Esophagus muscularis mucosa (tissue), 4 donors: Measurements from ENCODE around the gene NTRK2. TPM values are rescaled to one million over a fixed set of nuclear protein-coding genes. Genes with fewer than 3 reads are reported as not detected.

Experiments used
- DNase-seq: peaks from one replicate; pipeline ENCODE4 v3.0.0-alpha.2; 2017; ENCODE audit errors: extremely low spot score
- H3K27ac ChIP-seq, 4 donors: fragments of 200-600 bp; sonication (generic); replicated peaks in 1 of 4; 1 replicate in 3 of 4; 2 replicates in 1 of 4; pipeline ENCODE4 v1.5.1; 2016 to 2019; ENCODE audit warnings: mild to moderate bottlenecking in 1 of 4
- H3K27me3 ChIP-seq, 4 donors: fragments of 200-600 bp; sonication (generic); one replicate each; pipeline versions ENCODE4 v1.5.1 to v1.6.0; 2016 to 2019
- H3K36me3 ChIP-seq, 4 donors: fragments of 200-600 bp; sonication (generic); one replicate each; pipeline ENCODE4 v1.5.1; 2016 to 2019
- H3K4me1 ChIP-seq, 4 donors: fragments of 200-600 bp; sonication (generic); one replicate each; pipeline ENCODE4 v1.5.1; 2016 to 2019
- H3K4me3 ChIP-seq, 4 donors: fragments of 200-600 bp; sonication (generic); 1 replicate in 2 of 4; 2 replicates in 2 of 4; pipeline ENCODE4 v1.5.1; 2016 to 2019; ENCODE audit warnings: mild to moderate bottlenecking in 4 of 4, moderate library complexity in 1 of 4
- H3K9me3 ChIP-seq, 4 donors: fragments of 200-600 bp; sonication (generic); 1 replicate in 3 of 4; 2 replicates in 1 of 4; pipeline ENCODE4 v1.5.1; 2016 to 2019
- EP300 ChIP-seq: sonication (generic); formaldehyde crosslinking; IDR thresholded peaks from one replicate; pipeline ENCODE4 v1.6.1; 2017; ENCODE audit warnings: antibody characterized with exemption
- POLR2A ChIP-seq: fragments of 450-650 bp; IDR thresholded peaks from one replicate; pipeline ENCODE4 v1.6.1; 2017; ENCODE audit warnings: antibody characterized with exemption, moderate library complexity, mild to moderate bottlenecking, low read depth
- POLR2AphosphoS5 ChIP-seq, 2 donors: sonication (generic); formaldehyde crosslinking; IDR thresholded peaks; one replicate each; pipeline ENCODE4 v1.6.1; 2017; ENCODE audit warnings: antibody characterized with exemption in 2 of 2
- WGBS: methylation state at CpG from one replicate; pipeline ENCODE4 v1.1.5; 2018; 5-methylcytosine and 5-hydroxymethylcytosine counted together
- intact Hi-C: fragments of 100-400 bp; cut with DNase I; formaldehyde crosslinking; loops from one replicate; pipeline ENCODE4 v1.15.1; 2023
- total RNA-seq, 4 donors: library from RNA; depleted of rRNA; stranded (reverse); fragments of >200 nt; gene quantifications; one replicate each; pipeline versions ENCODE4 v1.1.0 to v1.2.1, GENCODE V29; 2016
- TF ChIP-seq, protein P1 (sequence below), 3 experiments: fragments of 200-600 bp in 2 of 3; fragments of 450-650 bp in 1 of 3; sonication (generic) in 2 of 3; IDR thresholded peaks; one replicate each; pipeline ENCODE4 v1.5.1; 2017 to 2019; ENCODE audit warnings: antibody characterized with exemption in 3 of 3, mild to moderate bottlenecking in 2 of 3, moderate library complexity in 1 of 3

Gene NTRK2
- total RNA-seq, 4 donors from 2014 or later, result 1.2 to 6.3 (median 5.5) TPM

DNA sequence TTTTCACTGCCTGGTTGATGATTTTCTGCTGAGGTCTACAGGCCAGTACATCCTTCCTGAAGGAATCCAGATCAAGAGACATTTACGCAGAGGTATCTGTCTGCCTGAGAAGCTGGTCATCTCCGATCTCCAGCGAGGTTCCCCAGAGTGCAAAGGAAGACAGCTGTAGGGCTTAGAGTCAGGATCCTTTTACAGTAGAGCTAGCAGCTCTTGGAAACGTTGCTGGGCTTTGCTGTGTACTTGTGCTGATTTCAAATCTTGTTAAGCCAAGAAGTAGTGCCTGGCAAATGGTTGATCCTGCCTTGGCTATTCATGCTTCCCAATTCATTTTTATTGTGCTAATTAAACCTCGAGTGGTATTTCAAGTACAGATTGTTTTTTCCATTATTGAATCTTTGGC is 48.9 kb downstream of the NTRK2 start:
- TF ChIP-seq POLR2A (no peak), EP300 (no peak), POLR2AphosphoS5 (IDR thresholded peaks at IDR 0.05) (no peak)
- TF ChIP-seq, protein P1, sequence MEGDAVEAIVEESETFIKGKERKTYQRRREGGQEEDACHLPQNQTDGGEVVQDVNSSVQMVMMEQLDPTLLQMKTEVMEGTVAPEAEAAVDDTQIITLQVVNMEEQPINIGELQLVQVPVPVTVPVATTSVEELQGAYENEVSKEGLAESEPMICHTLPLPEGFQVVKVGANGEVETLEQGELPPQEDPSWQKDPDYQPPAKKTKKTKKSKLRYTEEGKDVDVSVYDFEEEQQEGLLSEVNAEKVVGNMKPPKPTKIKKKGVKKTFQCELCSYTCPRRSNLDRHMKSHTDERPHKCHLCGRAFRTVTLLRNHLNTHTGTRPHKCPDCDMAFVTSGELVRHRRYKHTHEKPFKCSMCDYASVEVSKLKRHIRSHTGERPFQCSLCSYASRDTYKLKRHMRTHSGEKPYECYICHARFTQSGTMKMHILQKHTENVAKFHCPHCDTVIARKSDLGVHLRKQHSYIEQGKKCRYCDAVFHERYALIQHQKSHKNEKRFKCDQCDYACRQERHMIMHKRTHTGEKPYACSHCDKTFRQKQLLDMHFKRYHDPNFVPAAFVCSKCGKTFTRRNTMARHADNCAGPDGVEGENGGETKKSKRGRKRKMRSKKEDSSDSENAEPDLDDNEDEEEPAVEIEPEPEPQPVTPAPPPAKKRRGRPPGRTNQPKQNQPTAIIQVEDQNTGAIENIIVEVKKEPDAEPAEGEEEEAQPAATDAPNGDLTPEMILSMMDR (IDR thresholded peaks at IDR 0.05), result no peak
- no peaks in the 10 kb centered on the region for H3K36me3 ChIP-seq
- H3K9me3 ChIP-seq, result no peaks in the 10 kb centered on the region
- H3K27me3 ChIP-seq, result no peaks in the 10 kb centered on the region
- intact Hi-C loops, result no loop called here
- no peak overlapping the region for H3K4me3 ChIP-seq
- H3K4me1 ChIP-seq, result no peaks in the 10 kb centered on the region
- DNase-seq, result no peak
- H3K27ac ChIP-seq, result no peak overlapping the region
- 50% methylated on average over 5 of the region's 5 CpGs for WGBS

DNA sequence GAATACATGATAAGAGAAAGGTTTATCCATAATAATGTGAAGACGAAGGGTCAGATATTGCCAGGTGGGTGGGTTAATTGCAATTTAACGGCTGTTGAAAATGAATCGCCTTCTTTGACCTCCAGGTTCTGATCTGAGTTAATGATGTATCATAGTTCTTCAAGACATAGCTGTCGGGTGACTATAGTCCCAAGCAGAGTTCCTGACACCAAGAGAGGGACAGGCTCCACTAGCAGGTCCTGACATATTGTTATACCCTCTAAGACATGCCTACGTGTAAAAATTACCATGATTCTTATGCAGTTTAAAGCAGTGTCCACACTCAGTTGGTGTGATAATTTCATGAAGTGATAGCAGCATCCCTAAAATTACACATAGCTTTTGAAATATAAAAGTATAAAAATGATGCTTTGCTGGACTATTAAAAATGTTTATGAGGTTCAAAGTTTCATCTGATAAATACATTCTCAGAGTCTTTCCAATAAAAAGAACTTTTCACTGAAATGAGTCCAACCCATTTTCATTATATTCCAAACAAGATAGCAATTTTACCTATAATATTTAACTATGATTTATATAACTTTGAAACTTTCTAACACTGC is 53.0 kb downstream of the NTRK2 start:
- Histone ChIP-seq H3K36me3 (no peaks in the 10 kb centered on the region), H3K9me3 (no peaks in the 10 kb centered on the region), H3K27ac (no peak overlapping the region), H3K27me3 (no peaks in the 10 kb centered on the region), H3K4me1 (no peaks in the 10 kb centered on the region), H3K4me3 (no peak overlapping the region)
- WGBS, result 86% methylated on average over 5 of the region's 5 CpGs
- intact Hi-C loops, result no loop called here
- TF ChIP-seq, protein P1 (IDR thresholded peaks at IDR 0.05), result no peak
- TF ChIP-seq EP300, result no peak
- no peak for TF ChIP-seq POLR2AphosphoS5 (IDR thresholded peaks at IDR 0.05)
- TF ChIP-seq POLR2A, result no peak
- no peak for DNase-seq

GRCh38 chr9:84723426-84723825 is 53.9 kb downstream of the NTRK2 start:
- Histone ChIP-seq H3K9me3 (no peaks in the 10 kb centered on the region), H3K4me1 (no peaks in the 10 kb centered on the region), H3K27ac (no peak overlapping the region), H3K27me3 (no peaks in the 10 kb centered on the region), H3K4me3 (no peak overlapping the region), H3K36me3 (no peaks in the 10 kb centered on the region)
- DNase-seq, result no peak
- TF ChIP-seq EP300 (no peak), POLR2AphosphoS5 (IDR thresholded peaks at IDR 0.05) (no peak), POLR2A (no peak)
- intact Hi-C loops, result no loop called here
- 92% methylated on average over 3 of the region's 3 CpGs for WGBS

DNA sequence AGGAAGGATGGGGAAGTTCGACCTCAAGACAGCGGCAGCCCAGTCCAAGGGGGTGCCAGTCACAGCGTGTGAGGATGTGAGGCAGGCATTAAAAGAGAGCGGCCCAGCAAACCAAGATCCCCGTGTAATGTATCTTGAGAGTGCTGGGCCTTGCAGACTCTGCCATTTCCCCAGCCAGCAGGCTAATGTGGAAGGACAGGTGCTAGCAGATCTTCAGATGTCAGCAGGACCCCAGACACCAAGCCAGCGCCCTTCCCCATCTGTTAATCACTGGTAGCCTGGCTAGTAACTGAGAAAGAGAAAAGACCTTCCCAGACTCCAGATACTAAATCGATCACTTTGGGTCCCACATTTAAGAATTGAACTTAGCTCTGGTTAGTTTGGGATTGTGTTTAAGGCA is 62.2 kb downstream of the NTRK2 start:
- DNase-seq, result no peak
- Histone ChIP-seq H3K27me3 (no peaks in the 10 kb centered on the region), H3K4me3 (no peak overlapping the region), H3K4me1 (no peaks in the 10 kb centered on the region), H3K36me3 (no peaks in the 10 kb centered on the region), H3K27ac (no peak overlapping the region), H3K9me3 (no peaks in the 10 kb centered on the region)
- 87% methylated on average over 7 of the region's 7 CpGs for WGBS
- intact Hi-C loops, result no loop called here
- TF ChIP-seq, protein P1 (IDR thresholded peaks at IDR 0.05), result no peak
- no peak for TF ChIP-seq POLR2AphosphoS5 (IDR thresholded peaks at IDR 0.05)
- TF ChIP-seq EP300, result no peak

DNA sequence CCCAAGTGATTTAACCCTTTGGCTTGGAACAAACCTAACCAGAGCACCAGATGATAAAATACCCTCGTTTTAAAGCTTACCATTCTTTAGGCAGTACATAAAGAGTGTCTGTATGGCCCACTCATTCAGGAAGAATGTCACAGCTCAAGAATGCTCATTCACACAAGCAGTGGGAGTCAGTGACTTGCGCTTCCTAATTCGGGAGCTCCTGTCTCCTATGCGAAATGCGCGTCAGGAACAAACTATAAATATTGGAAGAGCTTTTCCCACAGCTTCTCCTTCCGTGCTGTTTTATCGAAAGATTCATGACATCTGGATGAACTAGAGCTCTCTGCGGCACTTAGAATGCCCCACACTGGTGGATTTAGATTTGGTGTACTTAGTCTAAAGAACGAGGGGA is 66.6 kb downstream of the NTRK2 start:
- H3K4me3 ChIP-seq, result no peak overlapping the region
- H3K27me3 ChIP-seq, result no peaks in the 10 kb centered on the region
- H3K9me3 ChIP-seq, result no peaks in the 10 kb centered on the region
- no peak for DNase-seq
- TF ChIP-seq POLR2A, result no peak
- TF ChIP-seq, protein P1 (IDR thresholded peaks at IDR 0.05), result no peak
- no peak for TF ChIP-seq POLR2AphosphoS5 (IDR thresholded peaks at IDR 0.05)
- TF ChIP-seq EP300, result no peak
- 75% methylated on average over 10 of the region's 10 CpGs for WGBS
- no peaks in the 10 kb centered on the region for H3K4me1 ChIP-seq
- no peak overlapping the region for H3K27ac ChIP-seq
- intact Hi-C loops, result no loop called here
- no peaks in the 10 kb centered on the region for H3K36me3 ChIP-seq
